ENCODE results near the gene NUDT3.

DNA sequence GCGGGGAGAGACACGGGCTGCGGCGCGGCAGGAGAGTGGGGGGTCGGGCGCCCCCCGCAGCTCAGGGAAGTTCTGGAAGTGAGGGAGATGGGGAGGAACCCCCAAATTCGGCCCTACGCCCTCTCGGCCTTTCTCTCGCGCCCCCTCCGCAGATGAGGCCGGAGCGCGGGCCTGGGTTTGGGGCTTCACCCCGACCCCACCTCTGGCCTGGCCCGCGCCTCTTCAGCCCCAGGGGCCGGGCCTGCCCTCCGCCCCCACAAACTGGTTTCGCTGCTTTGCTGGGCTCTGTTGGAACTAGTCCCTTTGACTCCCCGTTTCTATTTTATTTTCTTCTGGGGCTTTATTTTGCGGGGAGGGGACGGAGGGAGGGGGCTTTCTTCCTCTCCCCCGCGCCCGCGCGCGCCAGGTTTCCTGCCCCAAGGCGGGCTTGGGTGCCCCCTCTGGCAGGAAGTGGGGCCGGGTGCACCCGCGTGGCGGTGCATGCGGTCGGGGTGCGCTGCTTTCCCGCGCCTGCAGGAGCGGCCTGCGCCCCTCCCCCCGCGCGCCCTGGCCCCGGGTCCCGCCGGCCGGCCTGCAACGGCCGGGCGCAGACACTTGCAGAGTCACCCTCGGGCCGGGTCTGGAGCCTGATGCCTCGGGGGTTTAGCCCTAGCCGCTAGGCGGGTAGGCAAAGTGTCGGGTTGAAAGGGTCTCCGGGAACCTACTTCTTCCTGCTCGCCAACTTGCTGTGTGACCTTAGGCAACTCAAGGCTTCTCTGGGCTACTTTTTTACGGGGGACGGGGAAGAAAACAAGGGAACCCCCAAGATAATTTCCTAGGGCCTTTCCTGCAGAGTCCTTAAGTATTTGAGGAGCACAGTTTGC lies 154.5 kb downstream of the NUDT3 start:
- TF ChIP-seq, protein P1, sequence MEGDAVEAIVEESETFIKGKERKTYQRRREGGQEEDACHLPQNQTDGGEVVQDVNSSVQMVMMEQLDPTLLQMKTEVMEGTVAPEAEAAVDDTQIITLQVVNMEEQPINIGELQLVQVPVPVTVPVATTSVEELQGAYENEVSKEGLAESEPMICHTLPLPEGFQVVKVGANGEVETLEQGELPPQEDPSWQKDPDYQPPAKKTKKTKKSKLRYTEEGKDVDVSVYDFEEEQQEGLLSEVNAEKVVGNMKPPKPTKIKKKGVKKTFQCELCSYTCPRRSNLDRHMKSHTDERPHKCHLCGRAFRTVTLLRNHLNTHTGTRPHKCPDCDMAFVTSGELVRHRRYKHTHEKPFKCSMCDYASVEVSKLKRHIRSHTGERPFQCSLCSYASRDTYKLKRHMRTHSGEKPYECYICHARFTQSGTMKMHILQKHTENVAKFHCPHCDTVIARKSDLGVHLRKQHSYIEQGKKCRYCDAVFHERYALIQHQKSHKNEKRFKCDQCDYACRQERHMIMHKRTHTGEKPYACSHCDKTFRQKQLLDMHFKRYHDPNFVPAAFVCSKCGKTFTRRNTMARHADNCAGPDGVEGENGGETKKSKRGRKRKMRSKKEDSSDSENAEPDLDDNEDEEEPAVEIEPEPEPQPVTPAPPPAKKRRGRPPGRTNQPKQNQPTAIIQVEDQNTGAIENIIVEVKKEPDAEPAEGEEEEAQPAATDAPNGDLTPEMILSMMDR (IDR thresholded peaks at IDR 0.05): no peak
- no peak for TF ChIP-seq ZFX (IDR thresholded peaks at IDR 0.05; ENCODE audit: borderline replicate concordance)

All from 22Rv1 (cell line).